HFFc6 (cell line): ENCODE measurements around the gene RIC8A. TPM values are rescaled to one million over a fixed set of nuclear protein-coding genes. Genes with fewer than 3 reads are reported as not detected.

Experiments used
- DNase-seq: peaks from one replicate; pipeline ENCODE4 v3.0.0-alpha.2; 2018
- H3K27ac Mint-ChIP-seq: 2 replicates; pipeline ENCODE4 v1.8.0; 2020; ENCODE audit warnings: mild to moderate bottlenecking, mixed read lengths
- H3K27me3 Mint-ChIP-seq: 2 replicates; pipeline ENCODE4 v1.8.0; 2021; ENCODE audit warnings: mild to moderate bottlenecking, moderate library complexity, mixed read lengths; ENCODE audit not compliant: insufficient read depth
- H3K36me3 Mint-ChIP-seq: 2 replicates; pipeline ENCODE4 v1.8.0; 2021; ENCODE audit warnings: low read depth, mixed read lengths
- H3K4me1 Mint-ChIP-seq: 2 replicates; pipeline ENCODE4 v1.8.0; 2020; ENCODE audit warnings: low read depth, mixed read lengths
- H3K4me3 Mint-ChIP-seq: 2 replicates; pipeline ENCODE4 v1.8.0; 2020; ENCODE audit warnings: mild to moderate bottlenecking, moderate library complexity, mixed read lengths
- H3K9me3 Mint-ChIP-seq: 2 replicates; pipeline ENCODE4 v1.8.0; 2020; ENCODE audit warnings: mild to moderate bottlenecking, mixed read lengths
- total RNA-seq, 6 experiments: library from RNA; stranded (reverse); fragmentation: NEBNext Ultra II Directional; extraction: Animal tissue kit (Norgen Biotek cat#: 25700); gene quantifications; 2 replicates in 1 of 6; 3 replicates in 5 of 6; pipeline ENCODE4 v1.2.3, GENCODE V29; 2021
- TF ChIP-seq, protein P1 (sequence below): fragments of 200-600 bp; sonication (generic); IDR thresholded peaks from 2 replicates; pipeline ENCODE4 v1.5.0; 2021; ENCODE audit warnings: antibody characterized with exemption, mild to moderate bottlenecking

The RIC8A gene
- total RNA-seq, 6 experiments from 2014 or later, result 163 to 194 (median 164) TPM

DNA sequence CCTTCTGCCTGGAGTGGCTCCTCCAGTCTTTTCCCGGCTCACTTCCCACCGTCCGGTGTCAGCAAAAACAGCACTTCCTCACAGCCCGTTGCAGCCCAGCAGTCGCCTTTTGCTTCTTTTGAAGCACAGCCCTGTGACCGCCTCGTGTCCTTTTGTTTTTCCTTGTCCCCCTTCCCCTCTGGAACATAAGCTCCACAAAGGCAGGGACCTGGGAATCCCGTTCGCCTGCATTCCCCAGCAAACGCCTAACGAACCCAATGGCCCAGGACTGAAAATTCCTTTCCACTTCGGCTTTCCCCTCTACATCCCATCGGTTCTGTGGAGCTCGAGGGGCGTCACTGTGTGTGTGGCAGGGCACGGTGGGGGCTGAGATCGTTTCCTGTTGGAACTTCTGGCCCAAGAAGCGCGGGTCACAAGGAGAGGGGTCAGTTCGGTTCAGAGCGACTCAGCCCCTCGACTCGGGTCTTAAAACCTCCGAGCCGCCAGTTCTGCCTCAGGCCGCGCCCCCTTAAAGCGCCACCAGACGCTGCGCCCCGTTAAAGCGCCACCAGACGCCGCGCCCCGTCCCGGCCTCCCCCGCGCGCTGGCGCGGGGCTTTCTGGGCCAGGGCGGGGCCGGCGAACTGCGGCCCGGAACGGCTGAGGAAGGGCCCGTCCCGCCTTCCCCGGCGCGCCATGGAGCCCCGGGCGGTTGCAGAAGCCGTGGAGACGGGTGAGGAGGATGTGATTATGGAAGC, 841 bp downstream of the RIC8A start:
- TF ChIP-seq, protein P1, sequence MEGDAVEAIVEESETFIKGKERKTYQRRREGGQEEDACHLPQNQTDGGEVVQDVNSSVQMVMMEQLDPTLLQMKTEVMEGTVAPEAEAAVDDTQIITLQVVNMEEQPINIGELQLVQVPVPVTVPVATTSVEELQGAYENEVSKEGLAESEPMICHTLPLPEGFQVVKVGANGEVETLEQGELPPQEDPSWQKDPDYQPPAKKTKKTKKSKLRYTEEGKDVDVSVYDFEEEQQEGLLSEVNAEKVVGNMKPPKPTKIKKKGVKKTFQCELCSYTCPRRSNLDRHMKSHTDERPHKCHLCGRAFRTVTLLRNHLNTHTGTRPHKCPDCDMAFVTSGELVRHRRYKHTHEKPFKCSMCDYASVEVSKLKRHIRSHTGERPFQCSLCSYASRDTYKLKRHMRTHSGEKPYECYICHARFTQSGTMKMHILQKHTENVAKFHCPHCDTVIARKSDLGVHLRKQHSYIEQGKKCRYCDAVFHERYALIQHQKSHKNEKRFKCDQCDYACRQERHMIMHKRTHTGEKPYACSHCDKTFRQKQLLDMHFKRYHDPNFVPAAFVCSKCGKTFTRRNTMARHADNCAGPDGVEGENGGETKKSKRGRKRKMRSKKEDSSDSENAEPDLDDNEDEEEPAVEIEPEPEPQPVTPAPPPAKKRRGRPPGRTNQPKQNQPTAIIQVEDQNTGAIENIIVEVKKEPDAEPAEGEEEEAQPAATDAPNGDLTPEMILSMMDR, result no peak
- peak; percentile 56 for DNase-seq
- Mint-ChIP-seq H3K27me3 (peaks cover 8% of the 10 kb centered on the region), H3K27ac (peak overlapping the region; percentile 100), H3K9me3 (no peaks in the 10 kb centered on the region), H3K36me3 (peaks cover 33% of the 10 kb centered on the region), H3K4me3 (peak overlapping the region; percentile 100), H3K4me1 (peaks cover 32% of the 10 kb centered on the region)

DNA sequence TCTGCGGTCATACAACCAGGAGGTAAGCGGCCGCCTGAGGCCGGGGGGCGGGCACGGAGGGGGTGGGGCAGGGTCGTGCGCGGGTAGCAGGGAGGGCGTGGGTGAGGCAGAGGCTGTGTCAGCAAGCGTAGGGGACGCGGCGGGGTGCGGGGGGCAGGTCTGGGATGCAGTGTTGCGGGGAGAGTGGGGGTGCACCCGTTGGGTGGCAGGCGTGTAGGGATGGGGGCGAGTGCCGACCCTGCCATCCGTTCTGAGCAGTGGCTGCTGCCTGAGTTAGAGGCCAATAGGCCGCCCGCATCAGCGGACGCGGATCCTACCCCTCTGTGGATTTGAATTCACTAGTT, 1.4 kb downstream of the RIC8A start:
- Mint-ChIP-seq H3K4me3 (peak overlapping the region; percentile 100), H3K36me3 (peaks cover 32% of the 10 kb centered on the region), H3K9me3 (no peaks in the 10 kb centered on the region), H3K27ac (peak overlapping the region; percentile 100), H3K4me1 (peaks cover 28% of the 10 kb centered on the region), H3K27me3 (peaks cover 7% of the 10 kb centered on the region)
- no peak for DNase-seq
- TF ChIP-seq, protein P1, result no peak

DNA sequence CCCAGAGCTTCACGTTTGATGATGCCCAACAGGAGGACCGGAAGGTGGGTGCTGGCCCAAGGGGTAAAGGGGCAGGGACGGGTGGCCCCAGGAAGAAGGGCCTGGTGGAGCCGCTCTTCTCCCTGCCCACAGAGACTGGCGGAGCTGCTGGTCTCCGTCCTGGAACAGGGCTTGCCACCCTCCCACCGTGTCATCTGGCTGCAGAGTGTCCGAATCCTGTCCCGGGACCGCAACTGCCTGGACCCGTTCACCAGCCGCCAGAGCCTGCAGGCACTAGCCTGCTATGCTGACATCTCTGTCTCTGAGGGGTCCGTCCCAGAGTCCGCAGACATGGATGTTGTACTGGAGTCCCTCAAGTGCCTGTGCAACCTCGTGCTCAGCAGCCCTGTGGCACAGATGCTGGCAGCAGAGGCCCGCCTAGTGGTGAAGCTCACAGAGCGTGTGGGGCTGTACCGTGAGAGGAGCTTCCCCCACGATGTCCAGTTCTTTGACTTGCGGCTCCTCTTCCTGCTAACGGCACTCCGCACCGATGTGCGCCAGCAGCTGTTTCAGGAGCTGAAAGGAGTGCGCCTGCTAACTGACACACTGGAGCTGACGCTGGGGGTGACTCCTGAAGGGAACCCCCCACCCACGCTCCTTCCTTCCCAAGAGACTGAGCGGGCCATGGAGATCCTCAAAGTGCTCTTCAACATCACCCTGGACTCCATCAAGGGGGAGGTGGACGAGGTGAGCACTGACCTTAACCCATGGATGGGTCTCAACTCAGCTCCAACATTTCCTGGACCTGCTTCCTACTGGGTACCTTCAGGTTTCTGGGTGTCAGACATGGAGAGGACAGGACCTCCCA, 2.0 kb downstream of the RIC8A start:
- Mint-ChIP-seq H3K36me3 (peaks cover 31% of the 10 kb centered on the region), H3K4me1 (peaks cover 27% of the 10 kb centered on the region), H3K27ac (peak overlapping the region; percentile 100), H3K9me3 (no peaks in the 10 kb centered on the region), H3K27me3 (peaks cover 6% of the 10 kb centered on the region), H3K4me3 (peak overlapping the region; percentile 100)
- no peak for DNase-seq
- TF ChIP-seq, protein P1, result no peak; the same call in 1 of the 2 replicates

DNA sequence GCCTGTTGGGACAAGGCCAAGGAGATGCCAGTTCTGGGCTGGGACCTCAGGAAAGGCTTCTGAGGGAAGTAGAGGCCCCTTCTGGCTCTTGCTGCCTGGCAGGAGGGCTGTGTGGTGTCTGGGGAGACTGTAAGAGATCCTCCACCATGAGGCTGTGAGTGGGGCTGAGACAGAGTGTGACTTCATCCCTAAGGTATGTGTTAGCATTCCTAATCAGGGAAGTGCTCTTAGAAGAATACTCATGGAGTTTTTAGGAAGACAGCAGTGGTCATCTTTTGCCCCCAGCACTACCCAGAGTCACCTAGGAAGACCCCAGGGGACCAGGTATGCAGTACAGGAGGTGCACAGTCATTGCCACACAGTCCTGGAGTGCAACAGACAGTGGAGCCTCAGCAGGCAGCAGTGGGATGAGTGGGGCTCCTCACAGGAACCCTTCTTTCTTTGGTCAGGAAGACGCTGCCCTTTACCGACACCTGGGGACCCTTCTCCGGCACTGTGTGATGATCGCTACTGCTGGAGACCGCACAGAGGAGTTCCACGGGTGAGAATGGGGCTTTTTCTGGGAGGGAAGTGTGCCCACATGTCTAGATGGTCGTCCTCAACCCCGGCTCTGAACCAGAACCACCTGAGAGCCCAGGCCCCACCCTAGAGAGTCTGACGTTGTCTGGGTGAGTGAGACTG, 2.8 kb downstream of the RIC8A start:
- peak overlapping the region; percentile 100 for H3K27ac Mint-ChIP-seq
- peak; percentile 82 for DNase-seq
- H3K36me3 Mint-ChIP-seq, result peaks cover 31% of the 10 kb centered on the region
- H3K27me3 Mint-ChIP-seq, result peaks cover 6% of the 10 kb centered on the region
- H3K4me1 Mint-ChIP-seq, result peaks cover 27% of the 10 kb centered on the region
- H3K9me3 Mint-ChIP-seq, result no peaks in the 10 kb centered on the region
- TF ChIP-seq, protein P1, result no peak
- peak overlapping the region; percentile 100 for H3K4me3 Mint-ChIP-seq

DNA sequence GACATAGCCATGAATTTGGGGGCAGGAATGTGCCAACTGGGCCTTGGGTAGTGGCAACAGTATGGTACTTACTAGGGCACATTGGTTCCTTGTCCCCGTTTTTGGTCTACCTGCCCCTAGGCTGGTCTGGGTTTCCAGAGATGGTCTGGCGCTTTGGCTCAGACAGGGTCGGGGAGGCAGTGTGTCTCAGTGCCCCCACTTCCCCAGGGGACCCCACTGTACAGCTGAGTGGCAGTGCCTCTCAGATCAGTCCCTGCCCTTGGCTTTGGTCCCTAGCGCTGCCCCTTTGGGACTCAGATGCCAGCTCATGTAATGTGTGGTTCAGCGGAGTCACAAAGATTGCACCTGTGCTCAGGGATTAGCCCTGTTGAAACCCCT, 3.3 kb downstream of the RIC8A start:
- H3K9me3 Mint-ChIP-seq, result no peaks in the 10 kb centered on the region
- H3K27ac Mint-ChIP-seq, result peak overlapping the region; percentile 100
- peaks cover 31% of the 10 kb centered on the region for H3K36me3 Mint-ChIP-seq
- TF ChIP-seq, protein P1, result no peak
- peaks cover 27% of the 10 kb centered on the region for H3K4me1 Mint-ChIP-seq
- H3K4me3 Mint-ChIP-seq, result peak overlapping the region; percentile 100
- no peak for DNase-seq
- H3K27me3 Mint-ChIP-seq, result peaks cover 6% of the 10 kb centered on the region
